Skeletal muscle tissue (tissue), 4 donors: ENCODE data around the gene CCDC83. TPM values are rescaled to one million over a fixed set of nuclear protein-coding genes. Genes with fewer than 3 reads are reported as not detected.
A peak's percentile ranks its signal among the peaks of the same experiment; 100 is the strongest.

Source experiments
- H3K27ac ChIP-seq: one replicate; pipeline ENCODE4 v1.7.0; 2013; ENCODE audit warnings: mild to moderate bottlenecking, low read depth, low read length, inconsistent platforms
- H3K27me3 ChIP-seq, 3 donors: one replicate each; pipeline ENCODE4 v1.7.0; 2013; ENCODE audit warnings: low read length in 3 of 3; ENCODE audit not compliant: control insufficient read depth in 3 of 3, insufficient read depth in 3 of 3
- H3K36me3 ChIP-seq, 3 donors: one replicate each; pipeline ENCODE4 v1.7.0; 2013; ENCODE audit warnings: low read length in 3 of 3; ENCODE audit not compliant: control insufficient read depth in 3 of 3, insufficient read depth in 3 of 3
- H3K4me1 ChIP-seq, 3 donors: one replicate each; pipeline ENCODE4 v1.7.0; 2013; ENCODE audit warnings: low read length in 3 of 3, mild to moderate bottlenecking in 3 of 3; ENCODE audit not compliant: control insufficient read depth in 3 of 3, insufficient read depth in 3 of 3
- H3K4me3 ChIP-seq, 3 donors: one replicate each; pipeline ENCODE4 v1.7.0; 2013; ENCODE audit warnings: low read length in 3 of 3
- H3K9ac ChIP-seq, 3 donors: one replicate each; pipeline ENCODE4 v1.7.0; 2013; ENCODE audit warnings: low read length in 3 of 3, mild to moderate bottlenecking in 3 of 3, moderate library complexity in 2 of 3, low read depth in 1 of 3
- H3K9me3 ChIP-seq, 3 donors: one replicate each; pipeline ENCODE4 v1.7.0; 2013; ENCODE audit warnings: low read length in 3 of 3; ENCODE audit not compliant: control insufficient read depth in 3 of 3
- total RNA-seq: library from RNA; depleted of rRNA; stranded (reverse); fragments of >200 nt; gene quantifications from one replicate; pipeline ENCODE4 v1.2.3, GENCODE V29; 2014
- donor health status: Osteomylitis.

Gene CCDC83
- total RNA-seq, 1 donor from 2014 or later, result not detected

DNA sequence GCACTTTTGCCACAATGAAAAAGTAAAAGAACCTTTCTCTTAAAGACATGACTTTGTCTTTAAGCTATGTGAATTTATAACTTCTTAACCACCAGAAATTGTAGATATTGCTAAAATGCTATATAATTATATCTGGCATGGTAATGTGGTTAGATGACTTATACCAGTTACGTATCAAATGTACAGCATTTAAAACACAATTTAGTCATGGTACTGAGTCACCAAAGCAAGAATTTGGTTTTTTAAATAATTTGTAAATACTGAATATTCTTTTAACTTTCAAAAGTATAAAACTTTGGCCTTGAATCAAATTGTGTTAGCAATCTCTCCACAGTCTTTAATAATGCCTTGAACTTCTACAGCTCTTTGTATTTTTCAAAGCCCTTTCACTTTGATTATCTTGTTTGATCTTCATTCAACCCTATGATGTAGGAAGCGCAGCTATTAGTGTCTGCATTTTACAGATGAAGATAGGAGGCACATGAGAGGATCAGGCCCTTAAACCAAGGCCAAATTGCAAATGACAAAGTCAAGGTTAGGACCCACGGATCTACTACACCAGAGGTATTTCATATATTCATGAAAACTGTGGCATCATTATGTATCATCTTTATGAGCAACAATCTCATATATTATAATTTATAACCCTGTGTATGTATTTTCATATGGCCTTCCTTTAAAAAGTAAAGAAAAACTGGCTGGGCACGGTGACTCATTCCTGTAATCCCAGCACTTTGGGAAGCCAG lies 39.8 kb upstream of the CCDC83 start:
- no peaks in the 10 kb centered on the region for H3K9me3 ChIP-seq
- peaks cover 5% of the 10 kb centered on the region in 3 donors for H3K4me1 ChIP-seq
- no peaks in the 10 kb centered on the region for H3K36me3 ChIP-seq
- no peak overlapping the region for H3K4me3 ChIP-seq
- no peaks in the 10 kb centered on the region for H3K27me3 ChIP-seq
- no peak overlapping the region for H3K27ac ChIP-seq
- no peak overlapping the region for H3K9ac ChIP-seq

DNA sequence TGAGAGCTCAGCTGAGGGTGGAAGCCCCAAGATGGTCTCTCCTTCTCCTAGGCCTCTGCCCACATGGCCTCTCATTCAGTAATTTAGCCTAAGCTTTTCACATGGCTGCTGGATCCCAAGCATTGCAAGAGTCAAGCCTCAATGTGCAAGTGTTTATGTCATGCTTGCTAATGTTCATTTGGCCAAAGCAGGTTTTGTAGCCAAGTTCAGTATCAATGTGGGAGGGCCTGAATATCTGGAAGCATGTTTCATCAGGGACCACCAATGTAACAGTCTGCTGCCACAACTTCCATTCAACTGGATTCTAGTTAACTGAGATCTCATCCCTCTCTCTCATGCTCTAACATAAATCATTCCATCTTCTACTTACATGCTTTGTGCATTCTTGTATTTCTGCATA lies 35.7 kb upstream of the CCDC83 start:
- H3K27ac ChIP-seq, result no peak overlapping the region
- H3K4me1 ChIP-seq, result no peaks in the 10 kb centered on the region
- no peak overlapping the region for H3K9ac ChIP-seq
- no peaks in the 10 kb centered on the region for H3K9me3 ChIP-seq
- no peak overlapping the region for H3K4me3 ChIP-seq
- H3K36me3 ChIP-seq, result no peaks in the 10 kb centered on the region
- H3K27me3 ChIP-seq, result no peaks in the 10 kb centered on the region

GRCh38 chr11:85821636-85822035 lies 33.5 kb upstream of the CCDC83 start:
- Histone ChIP-seq H3K27me3 (no peaks in the 10 kb centered on the region), H3K27ac (no peak overlapping the region), H3K4me3 (no peak overlapping the region), H3K4me1 (no peaks in the 10 kb centered on the region), H3K36me3 (no peaks in the 10 kb centered on the region), H3K9me3 (no peaks in the 10 kb centered on the region), H3K9ac (no peak overlapping the region)

DNA sequence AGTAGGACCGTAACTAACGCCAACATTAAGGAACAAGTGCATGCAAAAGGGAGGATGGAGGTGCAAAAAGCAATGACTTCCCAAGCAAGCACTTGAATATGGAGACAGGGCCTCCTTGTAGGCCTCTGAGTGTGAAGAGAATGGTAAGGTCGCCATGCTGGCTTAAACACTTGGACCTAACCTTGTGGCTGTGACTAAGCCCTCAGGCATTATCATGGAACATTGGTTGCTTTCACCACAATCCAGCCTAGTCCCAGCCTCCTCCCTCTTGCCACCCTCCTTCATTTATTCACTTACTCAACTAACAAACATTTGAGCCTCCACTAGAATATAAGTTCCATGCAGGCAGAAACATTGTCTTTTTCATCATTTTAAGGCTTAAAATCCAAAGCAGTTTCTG lies 32.4 kb upstream of the CCDC83 start:
- Histone ChIP-seq H3K27me3 (no peaks in the 10 kb centered on the region), H3K36me3 (no peaks in the 10 kb centered on the region), H3K4me3 (no peak overlapping the region), H3K27ac (no peak overlapping the region), H3K9me3 (no peaks in the 10 kb centered on the region), H3K4me1 (no peaks in the 10 kb centered on the region), H3K9ac (no peak overlapping the region)

GRCh38 chr11:85823816-85824215 lies 31.4 kb upstream of the CCDC83 start:
- H3K36me3 ChIP-seq, result no peaks in the 10 kb centered on the region
- H3K9ac ChIP-seq, result no peak overlapping the region
- no peak overlapping the region for H3K27ac ChIP-seq
- H3K27me3 ChIP-seq, result no peaks in the 10 kb centered on the region
- H3K4me3 ChIP-seq, result no peak overlapping the region
- no peaks in the 10 kb centered on the region for H3K9me3 ChIP-seq
- H3K4me1 ChIP-seq, result no peaks in the 10 kb centered on the region

GRCh38 chr11:85825616-85826015 lies 29.6 kb upstream of the CCDC83 start:
- Histone ChIP-seq H3K27me3 (no peaks in the 10 kb centered on the region), H3K27ac (no peak overlapping the region), H3K4me1 (no peaks in the 10 kb centered on the region), H3K4me3 (no peak overlapping the region), H3K36me3 (no peaks in the 10 kb centered on the region), H3K9ac (no peak overlapping the region), H3K9me3 (no peaks in the 10 kb centered on the region)

- no peaks in the 10 kb centered on the region for H3K9me3 ChIP-seq
- H3K9ac ChIP-seq, result no peak overlapping the region
- H3K27me3 ChIP-seq, result no peaks in the 10 kb centered on the region
- H3K4me3 ChIP-seq, result no peak overlapping the region
- no peaks in the 10 kb centered on the region for H3K4me1 ChIP-seq
- H3K36me3 ChIP-seq, result no peaks in the 10 kb centered on the region
- no peak overlapping the region for H3K27ac ChIP-seq
These were observed 28.9 kb upstream of the CCDC83 start for GRCh38 chr11:85826116-85826855.

GRCh38 chr11:85827748-85828639 lies 27.2 kb upstream of the CCDC83 start:
- no peaks in the 10 kb centered on the region for H3K4me1 ChIP-seq
- no peak overlapping the region for H3K4me3 ChIP-seq
- H3K9me3 ChIP-seq, result no peaks in the 10 kb centered on the region
- H3K36me3 ChIP-seq, result no peaks in the 10 kb centered on the region
- H3K27me3 ChIP-seq, result no peaks in the 10 kb centered on the region
- H3K27ac ChIP-seq, result peak overlapping the region; percentile 9
- no peak overlapping the region for H3K9ac ChIP-seq

DNA sequence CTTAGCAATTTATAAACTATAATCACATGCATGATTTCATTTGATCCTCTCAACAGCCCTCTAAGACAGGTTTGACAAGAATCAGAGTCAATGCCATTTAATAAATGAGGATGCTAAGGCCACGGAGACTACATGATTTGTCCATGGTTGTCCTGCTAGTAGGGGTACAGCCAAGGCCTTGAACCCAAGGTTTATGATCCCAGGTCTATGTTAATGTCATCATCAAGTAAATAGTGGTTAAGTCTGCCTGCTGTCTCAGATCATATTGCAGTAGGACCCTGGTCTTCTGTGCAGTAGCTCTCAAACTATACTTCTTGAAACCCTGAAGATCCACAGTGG lies 26.6 kb upstream of the CCDC83 start:
- H3K27ac ChIP-seq, result no peak overlapping the region
- H3K9ac ChIP-seq, result no peak overlapping the region
- no peaks in the 10 kb centered on the region for H3K27me3 ChIP-seq
- H3K9me3 ChIP-seq, result no peaks in the 10 kb centered on the region
- no peaks in the 10 kb centered on the region for H3K36me3 ChIP-seq
- no peaks in the 10 kb centered on the region for H3K4me1 ChIP-seq
- H3K4me3 ChIP-seq, result no peak overlapping the region

GRCh38 chr11:85829172-85829571 lies 26.0 kb upstream of the CCDC83 start:
- H3K27ac ChIP-seq, result no peak overlapping the region
- H3K36me3 ChIP-seq, result no peaks in the 10 kb centered on the region
- no peaks in the 10 kb centered on the region for H3K4me1 ChIP-seq
- H3K9me3 ChIP-seq, result no peaks in the 10 kb centered on the region
- H3K4me3 ChIP-seq, result no peak overlapping the region
- H3K27me3 ChIP-seq, result no peaks in the 10 kb centered on the region
- H3K9ac ChIP-seq, result no peak overlapping the region
